Lower leg skin (tissue), 3 donors: ENCODE results near the gene HDLBP.

Experiments used
- POLR2A ChIP-seq, 2 donors: fragments of 450-650 bp; IDR thresholded peaks; one replicate each; pipeline ENCODE4 v1.6.1; 2016 to 2017; ENCODE audit warnings: antibody characterized with exemption in 2 of 2, mild to moderate bottlenecking in 1 of 2, moderate library complexity in 1 of 2
- TF ChIP-seq, protein P1 (sequence below), 3 donors: fragments of 450-650 bp; IDR thresholded peaks; one replicate each; pipeline ENCODE4 v1.5.1; 2016; ENCODE audit warnings: antibody characterized with exemption in 3 of 3, mild to moderate bottlenecking in 3 of 3, moderate library complexity in 2 of 3

- TF ChIP-seq, protein P1, sequence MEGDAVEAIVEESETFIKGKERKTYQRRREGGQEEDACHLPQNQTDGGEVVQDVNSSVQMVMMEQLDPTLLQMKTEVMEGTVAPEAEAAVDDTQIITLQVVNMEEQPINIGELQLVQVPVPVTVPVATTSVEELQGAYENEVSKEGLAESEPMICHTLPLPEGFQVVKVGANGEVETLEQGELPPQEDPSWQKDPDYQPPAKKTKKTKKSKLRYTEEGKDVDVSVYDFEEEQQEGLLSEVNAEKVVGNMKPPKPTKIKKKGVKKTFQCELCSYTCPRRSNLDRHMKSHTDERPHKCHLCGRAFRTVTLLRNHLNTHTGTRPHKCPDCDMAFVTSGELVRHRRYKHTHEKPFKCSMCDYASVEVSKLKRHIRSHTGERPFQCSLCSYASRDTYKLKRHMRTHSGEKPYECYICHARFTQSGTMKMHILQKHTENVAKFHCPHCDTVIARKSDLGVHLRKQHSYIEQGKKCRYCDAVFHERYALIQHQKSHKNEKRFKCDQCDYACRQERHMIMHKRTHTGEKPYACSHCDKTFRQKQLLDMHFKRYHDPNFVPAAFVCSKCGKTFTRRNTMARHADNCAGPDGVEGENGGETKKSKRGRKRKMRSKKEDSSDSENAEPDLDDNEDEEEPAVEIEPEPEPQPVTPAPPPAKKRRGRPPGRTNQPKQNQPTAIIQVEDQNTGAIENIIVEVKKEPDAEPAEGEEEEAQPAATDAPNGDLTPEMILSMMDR (IDR thresholded peaks at IDR 0.05) = no peak
- no peak for TF ChIP-seq POLR2A (IDR thresholded peaks at IDR 0.05)
Measured at GRCh38 chr2:241183221-241183620, 132.3 kb downstream of the HDLBP start.
